Measurements from ENCODE around the gene GHITM. TPM values are rescaled to one million over a fixed set of nuclear protein-coding genes. Genes with fewer than 3 reads are reported as not detected.
"Not testable (repeated sequence)": the region's sequence is repeated elsewhere in the genome, so short reads cannot be mapped to it uniquely, and the experiment has no call there.

GHITM gene
- total RNA-seq, 1 donor from 2014 or later: 208 TPM

DNA sequence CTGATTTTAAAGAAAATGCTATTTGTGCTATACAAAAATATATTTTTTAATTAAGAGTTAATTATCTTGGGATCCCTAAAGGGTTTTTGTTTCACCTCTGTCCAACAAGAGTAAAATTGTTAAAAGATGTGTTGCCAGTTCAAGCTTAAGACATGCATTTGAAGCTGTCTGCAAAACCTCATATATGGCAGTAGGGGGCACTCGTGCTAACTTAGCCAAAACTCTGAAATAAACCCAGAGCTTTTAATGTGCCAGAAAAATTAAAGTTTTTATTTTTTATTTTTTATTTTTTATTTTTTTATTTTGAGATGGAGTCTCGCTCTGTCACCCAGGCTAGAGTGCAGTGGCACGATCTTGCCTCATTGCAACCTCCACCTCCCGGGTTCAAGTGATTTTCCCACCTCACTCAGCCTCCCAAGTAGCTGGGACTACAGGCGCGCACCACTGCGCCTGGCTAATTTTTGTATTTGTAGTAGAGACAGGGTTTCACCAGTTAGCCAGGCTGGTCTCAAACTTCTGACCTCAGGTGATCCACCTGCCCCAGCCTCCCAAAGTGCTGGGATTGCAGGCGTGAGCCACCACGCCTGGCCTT is 8.8 kb downstream of the GHITM start:
- DNase-seq (ENCODE audit: low read depth in 2 of 2): peak; percentile 22 to 57

DNA sequence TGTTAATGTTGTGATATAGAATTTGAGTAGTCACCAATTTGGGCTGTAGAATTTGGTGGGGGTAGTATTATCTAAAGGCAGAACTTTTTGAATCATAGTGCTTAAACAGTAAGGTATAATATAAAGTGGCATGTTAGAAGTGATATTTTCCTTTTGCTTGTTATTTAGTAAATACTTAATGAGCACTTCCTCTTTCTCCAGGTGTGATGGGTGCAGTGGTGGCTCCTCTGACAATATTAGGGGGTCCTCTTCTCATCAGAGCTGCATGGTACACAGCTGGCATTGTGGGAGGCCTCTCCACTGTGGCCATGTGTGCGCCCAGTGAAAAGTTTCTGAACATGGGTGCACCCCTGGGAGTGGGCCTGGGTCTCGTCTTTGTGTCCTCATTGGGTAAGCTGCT is 10.5 kb downstream of the GHITM start:
- no peak for DNase-seq (ENCODE audit: low read depth in 2 of 2)

DNA sequence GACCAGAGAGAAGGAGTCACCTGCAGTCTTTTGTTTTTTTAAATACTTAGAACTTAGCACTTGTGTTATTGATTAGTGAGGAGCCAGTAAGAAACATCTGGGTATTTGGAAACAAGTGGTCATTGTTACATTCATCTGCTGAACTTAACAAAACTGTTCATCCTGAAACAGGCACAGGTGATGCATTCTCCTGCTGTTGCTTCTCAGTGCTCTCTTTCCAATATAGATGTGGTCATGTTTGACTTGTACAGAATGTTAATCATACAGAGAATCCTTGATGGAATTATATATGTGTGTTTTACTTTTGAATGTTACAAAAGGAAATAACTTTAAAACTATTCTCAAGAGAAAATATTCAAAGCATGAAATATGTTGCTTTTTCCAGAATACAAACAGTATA is 13.5 kb downstream of the GHITM start:
- no peak for DNase-seq (ENCODE audit: low read depth in 2 of 2)

DNA sequence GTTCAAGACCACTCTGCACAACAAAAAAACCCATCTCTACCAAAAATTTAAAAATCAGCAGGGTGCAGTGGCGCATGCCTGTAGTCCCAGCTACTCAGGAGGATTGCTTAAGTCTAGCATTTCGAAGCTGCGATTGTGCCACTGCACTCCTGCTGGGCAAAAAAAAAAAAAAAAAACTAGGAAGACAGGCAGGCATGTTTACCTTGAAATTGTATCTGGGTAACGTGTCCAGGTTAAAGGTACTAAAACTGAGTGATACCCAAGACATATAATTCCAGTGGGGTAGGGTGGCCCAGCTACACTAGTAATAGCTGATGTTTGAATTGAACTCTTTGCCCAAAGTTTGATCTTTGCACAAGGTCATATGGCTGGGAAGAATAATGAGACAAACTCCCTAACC is 16.2 kb downstream of the GHITM start:
- no peak for DNase-seq (ENCODE audit: low read depth in 2 of 2)

DNA sequence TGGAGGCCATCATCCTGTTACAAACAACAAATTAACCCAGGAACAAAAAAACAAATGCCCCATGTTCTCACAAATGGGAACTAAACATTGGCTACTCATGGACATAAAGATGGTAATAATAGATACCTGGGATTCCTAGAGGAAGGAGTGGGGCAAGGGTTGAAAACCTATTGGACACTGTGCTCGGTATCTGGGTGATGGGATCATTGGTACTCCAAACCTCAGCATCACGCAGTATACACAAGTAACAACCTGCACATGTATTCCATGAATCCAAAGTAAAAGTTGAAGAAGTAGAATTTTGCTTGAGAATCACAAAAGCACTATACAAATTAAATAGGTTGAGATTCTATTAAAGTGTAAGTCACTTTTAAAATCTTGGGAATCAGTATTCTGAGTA is 16.7 kb downstream of the GHITM start:
- no peak for DNase-seq (ENCODE audit: low read depth in 2 of 2)

DNA sequence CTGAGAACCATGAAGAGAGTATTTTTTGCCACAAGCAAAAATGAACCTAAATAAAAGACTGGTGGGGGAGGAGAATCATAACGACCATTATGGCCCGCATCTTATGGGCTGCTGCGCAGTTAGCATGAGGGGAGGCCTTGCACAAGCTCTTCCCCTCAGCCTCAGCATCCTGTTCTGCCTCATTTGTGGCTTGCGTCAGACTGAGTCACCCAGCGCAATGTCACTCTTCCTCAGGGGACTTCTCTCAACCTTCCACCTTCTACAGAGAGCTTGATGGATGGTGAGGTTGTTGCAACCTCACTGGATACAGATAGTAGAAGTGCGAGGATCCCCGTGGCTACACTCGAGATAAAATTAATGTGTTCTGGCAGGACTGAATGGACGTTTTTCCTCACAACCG is 17.5 kb downstream of the GHITM start:
- DNase-seq (ENCODE audit: low read depth in 2 of 2): no peak

DNA sequence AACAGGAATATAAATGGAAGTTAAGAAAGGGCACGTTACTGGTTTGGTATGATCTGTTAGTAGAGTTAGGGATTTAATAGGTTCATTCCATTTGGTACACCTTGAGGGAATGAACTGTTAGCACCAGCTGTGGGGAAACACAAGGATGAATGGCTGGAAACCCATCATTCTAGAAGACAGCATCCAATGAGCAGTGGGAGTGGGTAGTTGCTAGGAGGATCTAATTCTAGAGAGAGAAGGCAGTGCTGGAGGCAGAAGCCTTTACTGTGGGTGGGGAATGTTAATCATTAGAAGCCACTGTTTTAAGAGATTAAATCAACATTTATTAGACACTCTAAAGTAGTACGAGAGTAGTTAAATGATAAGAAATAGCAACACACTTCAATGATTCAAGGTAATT is 18.8 kb downstream of the GHITM start:
- no peak for DNase-seq (ENCODE audit: low read depth in 2 of 2)

DNA sequence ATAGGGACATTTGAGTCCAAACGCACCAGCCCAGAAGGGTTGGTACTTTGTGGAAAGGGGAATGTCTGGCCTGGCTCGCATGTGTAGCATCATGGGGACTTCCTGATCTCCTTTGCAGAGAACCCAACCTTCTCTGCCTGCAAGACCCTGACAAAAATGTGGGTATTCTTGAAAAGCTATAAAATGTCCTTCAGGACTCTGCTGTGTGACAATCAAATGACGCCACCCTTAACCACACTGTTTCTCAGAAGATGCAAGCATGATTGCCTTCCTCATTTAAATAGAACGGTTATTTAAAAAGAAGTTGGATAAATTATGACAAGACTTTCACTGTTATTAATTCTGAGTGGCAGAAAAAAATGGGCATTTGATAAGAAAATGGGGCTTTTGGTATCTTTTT is 19.2 kb downstream of the GHITM start:
- no peak for DNase-seq (ENCODE audit: low read depth in 2 of 2)

DNA sequence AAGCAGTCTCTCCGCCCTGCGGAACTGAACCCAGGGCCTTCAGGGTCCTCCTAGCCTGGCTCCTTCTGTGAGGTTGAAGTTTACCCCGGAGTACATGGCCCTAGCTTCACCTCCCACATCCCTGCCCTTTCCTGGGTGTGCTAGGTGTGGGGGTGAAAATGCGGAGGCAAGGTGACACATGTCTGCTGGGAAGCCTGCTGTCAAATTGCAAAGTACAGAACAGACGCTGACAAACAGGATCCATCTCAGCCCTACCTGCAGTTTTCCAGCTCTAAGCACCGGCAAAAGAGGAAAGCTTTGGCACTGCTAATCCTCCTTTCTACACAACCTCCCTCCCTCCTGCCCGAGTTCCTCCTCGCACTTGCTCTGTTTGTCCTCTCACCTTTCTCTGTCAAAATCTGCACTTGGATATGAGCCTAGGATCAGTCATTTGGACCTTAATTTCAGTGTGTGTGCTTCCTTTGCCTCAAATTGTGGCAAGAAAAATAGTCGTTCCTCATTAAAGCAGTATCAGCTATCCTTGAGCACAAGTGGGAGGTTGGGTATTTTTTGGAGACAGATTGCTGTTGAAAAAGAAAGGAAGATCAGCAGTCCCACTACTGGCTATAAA is 19.9 kb downstream of the GHITM start:
- no peak for DNase-seq (ENCODE audit: low read depth in 2 of 2)

DNA sequence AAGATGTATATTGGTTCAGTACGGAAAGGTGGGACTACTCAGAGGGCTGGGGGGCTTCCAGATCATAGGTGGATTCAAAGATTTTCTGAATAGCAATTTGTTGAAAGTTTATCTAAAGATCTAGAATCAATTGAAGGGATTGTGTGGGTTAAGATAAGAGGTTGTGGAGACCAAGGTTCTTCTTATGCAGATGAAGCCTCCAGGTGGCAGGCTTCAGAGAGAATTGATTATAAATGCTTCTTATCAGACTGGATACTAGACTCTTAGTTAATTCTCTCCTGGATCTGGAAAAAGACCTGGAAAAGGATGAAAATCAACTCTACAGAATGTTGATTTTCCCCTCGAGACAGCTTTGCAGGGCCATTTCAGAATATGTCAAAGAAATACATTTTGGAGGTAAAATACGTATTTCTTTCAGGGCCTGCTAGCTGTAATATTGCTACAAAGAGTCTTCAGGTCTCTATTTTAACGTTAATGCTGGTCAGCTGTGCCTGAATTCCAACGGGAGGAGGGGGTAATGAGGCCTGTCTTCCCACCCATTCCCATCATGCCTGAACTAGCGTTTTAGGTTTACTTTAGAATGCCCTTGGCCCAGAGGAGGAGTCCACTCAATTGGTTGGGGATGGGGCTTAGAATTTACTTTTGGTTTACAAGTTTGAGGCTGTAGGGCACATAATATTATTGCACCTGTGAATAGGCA is 21.5 kb downstream of the GHITM start:
- DNase-seq (ENCODE audit: low read depth in 2 of 2): no peak

DNA sequence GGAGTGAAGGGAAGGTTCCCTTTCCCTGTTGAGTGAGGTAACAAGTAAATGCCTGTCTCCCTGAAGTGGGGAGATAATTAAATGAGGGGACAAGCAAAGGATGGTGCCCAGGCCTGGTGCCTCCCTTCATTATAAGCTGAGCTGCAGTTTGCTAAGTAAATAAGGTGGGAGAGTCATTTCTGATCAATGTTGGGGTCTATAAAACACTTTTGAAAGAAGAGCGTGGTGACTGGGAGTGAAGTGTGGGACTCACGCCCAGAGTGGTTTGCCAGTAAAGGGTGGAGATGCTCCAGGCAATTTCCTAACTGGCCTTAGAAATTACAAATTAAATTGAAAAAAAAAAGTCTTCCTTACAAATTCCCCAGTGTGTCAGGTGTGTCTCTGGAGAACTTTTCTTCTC is 24.7 kb downstream of the GHITM start:
- DNase-seq (ENCODE audit: low read depth in 2 of 2): no peak

DNA sequence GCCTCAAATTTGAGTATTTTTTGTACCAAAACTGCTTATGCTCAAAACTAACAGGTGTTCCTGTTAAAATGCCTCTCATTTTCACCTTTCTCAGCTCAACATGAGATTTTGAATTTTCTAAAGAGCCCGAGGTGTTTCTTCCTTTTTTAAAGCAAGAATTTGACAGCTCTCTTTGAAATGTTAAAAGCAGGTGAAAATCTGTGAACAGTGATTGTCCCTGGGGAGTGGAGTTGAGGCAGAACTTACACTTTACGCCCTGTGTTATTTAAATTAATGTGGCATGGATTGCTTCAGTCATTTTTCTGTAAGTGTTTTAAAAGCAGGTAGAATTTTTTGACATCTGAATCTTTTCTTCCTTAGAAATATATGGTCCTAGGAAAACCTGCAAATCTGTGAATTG is 25.1 kb downstream of the GHITM start:
- DNase-seq (ENCODE audit: low read depth in 2 of 2): no peak

DNA sequence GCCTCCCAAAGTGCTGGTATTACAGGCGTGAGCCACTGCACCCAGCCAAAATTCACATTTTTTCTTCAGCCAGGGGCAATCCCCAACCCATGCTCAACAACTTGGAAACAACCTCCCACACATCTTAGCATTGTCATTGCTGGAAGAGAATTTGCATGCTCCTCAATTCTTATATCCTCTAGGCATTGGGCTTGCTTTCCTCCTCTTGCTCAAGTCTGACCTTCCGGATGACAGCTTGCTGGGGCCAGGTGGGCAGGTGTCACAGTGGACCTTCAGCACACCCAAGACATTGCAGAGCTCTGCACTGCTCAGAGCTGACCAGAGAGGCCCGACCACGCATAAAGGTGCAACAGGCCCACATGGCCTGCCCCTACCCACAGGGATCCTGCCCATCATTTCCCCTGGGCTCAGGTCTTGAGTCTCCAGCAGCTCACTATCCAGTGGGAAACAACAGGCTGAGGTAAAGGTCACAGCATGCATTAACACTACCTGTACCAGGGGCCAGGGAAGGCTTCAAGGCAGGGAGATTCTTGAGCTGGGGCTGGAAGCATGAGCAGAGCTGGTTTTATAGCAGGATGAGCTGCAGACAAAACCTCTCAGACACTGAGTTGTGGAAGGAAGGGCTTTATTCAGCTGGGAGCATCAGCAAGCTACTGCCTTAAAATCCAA is 27.4 kb downstream of the GHITM start:
- DNase-seq (ENCODE audit: low read depth in 2 of 2): no peak

DNA sequence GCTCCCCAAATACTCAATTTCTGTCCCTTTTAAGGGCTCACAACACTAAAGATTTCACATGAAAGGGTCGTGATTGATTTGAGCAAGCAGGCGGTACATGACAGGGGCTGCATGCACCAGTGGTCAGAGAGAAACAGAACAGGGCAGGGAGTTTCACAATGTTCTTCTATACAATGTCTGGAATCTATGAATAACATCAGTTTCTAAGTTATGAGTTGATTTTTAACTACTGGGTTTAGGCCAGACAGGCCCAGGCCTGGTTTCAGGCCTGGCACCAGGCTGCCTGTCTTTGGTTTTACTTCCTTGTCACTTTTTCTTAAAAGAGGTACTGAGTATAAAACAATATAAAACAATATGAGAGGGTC is 28.0 kb downstream of the GHITM start:
- DNase-seq (ENCODE audit: low read depth in 2 of 2): not testable (repeated sequence)

DNA sequence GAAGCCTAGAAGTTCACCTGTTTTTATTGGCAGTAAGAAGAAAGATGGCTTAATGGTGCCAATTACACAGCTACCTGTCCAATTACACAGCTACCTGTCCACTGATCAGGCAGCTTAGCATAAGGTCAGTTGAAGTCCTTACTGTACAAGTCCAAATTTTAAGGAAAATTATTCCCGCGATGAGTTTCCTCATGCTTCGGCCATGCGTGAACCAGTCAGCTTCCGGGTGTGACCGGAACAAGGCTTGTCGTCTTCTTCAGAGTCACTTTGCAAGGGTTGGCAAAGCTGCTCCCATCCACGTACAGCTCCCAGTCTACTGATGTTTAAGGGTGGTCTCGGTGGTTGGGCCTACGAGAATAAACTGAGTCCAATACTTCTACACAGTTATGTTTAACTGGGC is 29.1 kb downstream of the GHITM start:
- not testable (repeated sequence) for DNase-seq (ENCODE audit: low read depth in 2 of 2)

DNA sequence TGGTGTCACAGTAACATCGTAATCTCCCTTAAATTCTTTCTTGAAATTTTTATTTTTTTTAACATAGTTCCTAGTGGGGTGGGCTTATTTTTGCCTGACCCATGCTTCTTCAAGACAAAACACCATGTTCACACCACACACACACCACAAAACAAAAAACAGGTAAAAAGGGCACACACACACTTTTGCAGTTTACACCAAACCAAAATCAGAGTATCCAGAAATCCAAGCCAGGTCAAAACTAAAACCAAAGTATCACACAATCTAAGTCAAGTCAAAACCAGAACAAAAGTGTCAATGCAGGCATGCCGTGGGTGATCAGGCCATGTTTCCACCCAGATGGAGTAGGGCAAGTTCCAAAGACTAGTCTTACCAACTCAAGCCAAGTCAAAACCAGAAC is 31.9 kb downstream of the GHITM start:
- DNase-seq (ENCODE audit: low read depth in 2 of 2): not testable (repeated sequence)

DNA sequence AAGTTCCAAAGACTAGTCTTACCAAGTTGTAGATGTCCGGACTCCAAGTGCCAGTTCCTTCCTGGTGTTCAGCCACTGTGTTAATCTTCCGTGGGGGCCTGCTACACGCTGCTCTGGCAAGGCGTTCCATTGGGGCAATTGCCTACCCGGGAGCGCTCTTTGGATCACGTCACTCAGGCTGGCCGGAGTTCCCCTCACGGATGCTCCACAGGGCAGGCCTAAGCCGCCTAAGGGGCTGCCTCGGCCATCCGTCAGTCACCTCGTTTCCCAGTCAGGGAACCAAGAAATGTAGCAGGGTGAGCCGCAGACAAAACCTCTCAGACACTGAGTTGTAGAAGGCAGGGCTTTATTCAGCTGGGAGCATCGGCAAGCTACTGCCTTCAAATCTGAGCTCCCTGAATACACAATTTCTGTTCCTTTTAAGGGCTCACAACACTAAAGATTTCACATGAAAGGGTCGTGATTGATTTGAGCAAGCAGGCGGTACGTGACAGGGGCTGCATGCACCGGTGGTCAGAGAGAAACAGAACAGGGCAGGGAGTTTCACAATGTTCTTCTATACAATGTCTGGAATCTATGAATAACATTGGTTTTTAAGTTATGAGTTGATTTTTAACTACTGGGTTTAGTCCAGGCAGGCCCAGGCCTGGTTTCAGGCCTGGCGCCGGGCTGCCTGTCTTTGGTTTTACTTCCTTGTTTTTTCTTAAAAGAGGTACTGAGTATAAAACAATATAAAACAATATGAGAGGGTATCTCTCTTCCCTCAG is 32.6 kb downstream of the GHITM start:
- DNase-seq (ENCODE audit: low read depth in 2 of 2): not testable (repeated sequence)

DNA sequence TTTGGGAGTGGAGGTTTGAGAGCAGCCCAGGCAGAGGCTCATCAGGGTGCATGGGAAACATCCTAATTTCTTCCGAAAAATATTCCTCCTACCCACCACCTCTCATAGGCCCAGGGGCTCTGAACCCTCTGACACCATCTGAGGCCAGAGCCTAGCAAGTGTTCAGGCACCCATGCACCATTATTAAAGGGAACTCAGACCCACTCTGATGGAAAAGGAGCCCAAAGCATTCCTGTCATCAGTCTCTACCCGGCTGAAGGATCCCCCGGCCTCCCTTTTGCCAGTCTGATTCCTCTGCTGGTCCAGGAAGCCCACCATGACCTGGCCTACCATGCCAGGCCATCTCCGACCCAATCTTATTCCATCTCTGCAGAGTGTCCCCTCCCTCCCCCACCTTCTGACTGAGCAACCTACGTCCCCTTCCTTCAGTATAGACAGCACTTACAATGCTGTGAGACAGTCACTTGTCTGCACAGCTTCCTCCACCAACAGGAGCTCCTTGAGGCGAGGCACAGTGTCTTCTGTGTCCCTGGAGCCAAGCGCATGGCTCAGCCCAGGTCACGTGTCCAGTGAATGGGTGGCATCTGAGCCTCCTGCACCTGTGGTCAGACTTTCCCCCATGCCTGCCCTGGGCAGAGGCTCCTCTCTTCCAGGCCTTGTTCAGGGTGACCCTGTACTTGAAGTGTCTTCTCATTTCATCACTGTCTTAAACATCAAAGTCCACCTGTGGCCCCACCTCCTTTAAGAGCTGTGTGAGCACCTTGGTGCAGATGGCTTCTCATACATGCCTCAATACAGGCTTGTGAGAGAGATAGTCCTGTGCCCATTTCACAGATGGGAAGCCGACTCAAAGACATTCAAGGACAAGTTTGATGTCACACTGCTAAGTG is 33.4 kb downstream of the GHITM start:
- DNase-seq (ENCODE audit: low read depth in 2 of 2): no peak

DNA sequence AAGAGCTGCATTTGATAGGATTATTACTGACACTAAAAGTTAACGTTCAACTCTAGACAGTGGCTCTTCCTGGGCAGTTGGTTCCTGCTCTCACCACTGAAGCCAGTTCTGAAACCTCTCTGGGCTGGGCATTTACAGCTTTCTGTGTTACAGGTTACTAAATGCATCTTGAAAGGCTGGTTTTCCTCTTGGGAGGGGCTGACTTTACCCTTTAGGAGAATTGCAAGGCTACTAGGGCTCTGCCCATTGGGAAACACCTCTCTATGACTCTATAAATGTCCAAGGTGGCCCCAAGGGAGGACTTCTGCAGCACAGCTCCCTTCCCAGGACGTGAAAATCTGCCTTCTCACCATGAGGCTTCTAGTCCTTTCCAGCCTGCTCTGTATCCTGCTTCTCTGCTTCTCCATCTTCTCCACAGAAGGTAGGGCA is 34.2 kb downstream of the GHITM start, which contains the start of gene GPR15LG:
TSS of gene GPR15LG (plus strand) at position 301 of the 429 bp plus-strand sequence. CDS start at position 352, 51 bp downstream.
- DNase-seq (ENCODE audit: low read depth in 2 of 2): no peak

DNA sequence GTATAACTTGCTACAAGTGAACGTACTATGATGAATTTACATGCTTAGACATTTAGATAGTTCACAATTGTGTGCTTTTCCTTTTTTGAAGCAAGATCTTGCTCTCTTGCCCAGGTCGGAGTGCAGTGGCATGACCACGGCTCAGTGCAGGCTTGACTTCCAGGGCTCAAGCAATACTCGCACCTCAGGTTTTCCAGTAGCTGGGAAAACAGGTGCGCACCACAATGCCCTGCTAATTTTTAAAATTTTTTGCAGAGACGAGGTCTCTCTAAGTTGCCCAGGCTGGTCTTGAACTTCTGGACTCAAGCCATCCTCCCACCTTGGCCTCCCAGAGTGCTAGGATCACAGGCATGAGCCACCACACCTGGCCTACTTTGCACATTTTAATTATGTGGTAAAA is 36.1 kb downstream of the GHITM start:
- DNase-seq (ENCODE audit: low read depth in 2 of 2): no peak

DNA sequence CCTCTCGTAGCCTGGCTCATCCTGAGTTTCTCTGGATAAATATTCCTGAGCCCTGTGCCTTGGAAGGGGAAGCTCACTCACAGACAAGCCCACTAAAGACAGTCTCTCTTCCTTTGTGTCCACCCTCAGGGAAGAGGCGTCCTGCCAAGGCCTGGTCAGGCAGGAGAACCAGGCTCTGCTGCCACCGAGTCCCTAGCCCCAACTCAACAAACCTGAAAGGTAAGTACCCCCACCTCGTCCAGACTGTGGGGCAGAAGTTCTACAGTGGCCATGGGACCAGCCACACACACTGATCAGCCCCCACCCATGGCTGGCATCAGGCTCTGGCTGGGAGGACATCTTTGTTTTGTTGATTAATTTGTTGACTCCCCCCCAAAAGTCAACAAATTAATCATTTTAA is 37.0 kb downstream of the GHITM start:
- DNase-seq (ENCODE audit: low read depth in 2 of 2): no peak

Data from dermis microvascular lymphatic vessel endothelial cell (primary cell).